OCI-LY7 (cell line): ENCODE data around the gene KCNJ16.

Source experiments
- EZH2phosphoT487 ChIP-seq: fragments of 200-600 bp; sonication (generic); IDR thresholded peaks from 2 replicates; pipeline ENCODE4 v1.6.1; 2018; ENCODE audit warnings: low read depth, borderline replicate concordance, mild to moderate bottlenecking, mixed run types, antibody characterized with exemption, low read length, moderate library complexity, mixed read lengths
- TF ChIP-seq, protein P1 (sequence below): fragments of 200-600 bp; sonication (generic); conservative IDR thresholded peaks from 2 replicates; pipeline ENCODE4 v1.5.1; 2014; ENCODE audit warnings: mild to moderate bottlenecking, antibody characterized with exemption, low read length, moderate library complexity, mixed read lengths

- TF ChIP-seq, protein P1, sequence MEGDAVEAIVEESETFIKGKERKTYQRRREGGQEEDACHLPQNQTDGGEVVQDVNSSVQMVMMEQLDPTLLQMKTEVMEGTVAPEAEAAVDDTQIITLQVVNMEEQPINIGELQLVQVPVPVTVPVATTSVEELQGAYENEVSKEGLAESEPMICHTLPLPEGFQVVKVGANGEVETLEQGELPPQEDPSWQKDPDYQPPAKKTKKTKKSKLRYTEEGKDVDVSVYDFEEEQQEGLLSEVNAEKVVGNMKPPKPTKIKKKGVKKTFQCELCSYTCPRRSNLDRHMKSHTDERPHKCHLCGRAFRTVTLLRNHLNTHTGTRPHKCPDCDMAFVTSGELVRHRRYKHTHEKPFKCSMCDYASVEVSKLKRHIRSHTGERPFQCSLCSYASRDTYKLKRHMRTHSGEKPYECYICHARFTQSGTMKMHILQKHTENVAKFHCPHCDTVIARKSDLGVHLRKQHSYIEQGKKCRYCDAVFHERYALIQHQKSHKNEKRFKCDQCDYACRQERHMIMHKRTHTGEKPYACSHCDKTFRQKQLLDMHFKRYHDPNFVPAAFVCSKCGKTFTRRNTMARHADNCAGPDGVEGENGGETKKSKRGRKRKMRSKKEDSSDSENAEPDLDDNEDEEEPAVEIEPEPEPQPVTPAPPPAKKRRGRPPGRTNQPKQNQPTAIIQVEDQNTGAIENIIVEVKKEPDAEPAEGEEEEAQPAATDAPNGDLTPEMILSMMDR: no peak
- no peak for TF ChIP-seq EZH2phosphoT487
Measured at GRCh38 chr17:70115126-70115525, 40.1 kb downstream of the KCNJ16 start.
